Cardiac fibroblast (primary cell): Measurements from ENCODE around the gene DLX4.

Source experiments
- DNase-seq, 2 donors: peaks; one replicate each; pipeline versions ENCODE4 v3.0.0 to v3.0.0-alpha.2; 2010; ENCODE audit warnings: low read depth in 2 of 2
- H3K4me3 ChIP-seq, 2 donors: replicated peaks in 1 of 2; 1 replicate in 1 of 2; 2 replicates in 1 of 2; pipeline ENCODE4 v1.5.1; 2011; ENCODE audit warnings: low read depth in 2 of 2, low read length in 2 of 2, mild to moderate bottlenecking in 2 of 2, moderate library complexity in 1 of 2
- TF ChIP-seq, protein P1 (sequence below): IDR thresholded peaks from one replicate; pipeline ENCODE4 v1.5.1; 2011; ENCODE audit warnings: low read depth, mild to moderate bottlenecking, low read length, inconsistent platforms

Gene DLX4

DNA sequence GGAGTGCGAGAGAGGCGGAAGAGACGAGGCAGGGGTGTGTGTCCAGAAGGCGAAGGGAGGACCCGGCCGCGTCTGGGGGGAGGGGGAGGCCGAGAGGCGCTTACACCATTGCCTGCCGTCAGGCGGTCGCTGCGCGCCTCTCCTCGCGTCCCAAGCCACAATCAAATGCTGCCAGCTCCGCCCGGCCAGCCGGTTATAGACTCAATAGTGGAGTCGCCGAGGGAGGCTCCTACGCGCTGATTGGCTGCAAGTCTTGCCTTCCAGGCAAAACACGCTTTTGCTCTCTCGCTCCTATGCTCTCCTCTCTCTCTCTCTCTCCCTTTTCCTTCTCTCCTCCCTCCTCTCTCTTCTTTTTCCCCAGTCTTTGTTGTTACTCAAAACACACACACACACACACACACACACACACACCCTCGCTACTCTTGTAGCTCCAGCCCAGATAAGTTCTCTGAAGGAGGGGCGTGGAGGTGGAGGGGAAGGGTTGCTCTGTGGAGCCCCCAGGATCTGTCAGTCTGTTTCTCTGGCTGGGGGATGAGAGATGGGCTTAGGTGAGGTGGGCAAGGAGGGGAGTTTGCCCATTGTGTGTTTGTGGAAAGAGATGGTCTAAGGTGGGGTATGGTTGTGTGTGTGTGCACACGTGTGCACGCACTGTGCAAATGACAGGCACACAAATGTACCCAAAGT is 26.2 kb downstream of the DLX4 start, which contains the start of gene DLX3:
Gene DLX3 (minus strand): TSS at position 170 of the 684 bp plus-strand sequence. CDS start 226 bp downstream, outside the sequence.
- peak within 1 kb of the TSS; percentile 11 to 18 for H3K4me3 ChIP-seq
- peak; percentile 73 to 81 for DNase-seq
- TF ChIP-seq, protein P1, sequence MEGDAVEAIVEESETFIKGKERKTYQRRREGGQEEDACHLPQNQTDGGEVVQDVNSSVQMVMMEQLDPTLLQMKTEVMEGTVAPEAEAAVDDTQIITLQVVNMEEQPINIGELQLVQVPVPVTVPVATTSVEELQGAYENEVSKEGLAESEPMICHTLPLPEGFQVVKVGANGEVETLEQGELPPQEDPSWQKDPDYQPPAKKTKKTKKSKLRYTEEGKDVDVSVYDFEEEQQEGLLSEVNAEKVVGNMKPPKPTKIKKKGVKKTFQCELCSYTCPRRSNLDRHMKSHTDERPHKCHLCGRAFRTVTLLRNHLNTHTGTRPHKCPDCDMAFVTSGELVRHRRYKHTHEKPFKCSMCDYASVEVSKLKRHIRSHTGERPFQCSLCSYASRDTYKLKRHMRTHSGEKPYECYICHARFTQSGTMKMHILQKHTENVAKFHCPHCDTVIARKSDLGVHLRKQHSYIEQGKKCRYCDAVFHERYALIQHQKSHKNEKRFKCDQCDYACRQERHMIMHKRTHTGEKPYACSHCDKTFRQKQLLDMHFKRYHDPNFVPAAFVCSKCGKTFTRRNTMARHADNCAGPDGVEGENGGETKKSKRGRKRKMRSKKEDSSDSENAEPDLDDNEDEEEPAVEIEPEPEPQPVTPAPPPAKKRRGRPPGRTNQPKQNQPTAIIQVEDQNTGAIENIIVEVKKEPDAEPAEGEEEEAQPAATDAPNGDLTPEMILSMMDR, result no peak

DNA sequence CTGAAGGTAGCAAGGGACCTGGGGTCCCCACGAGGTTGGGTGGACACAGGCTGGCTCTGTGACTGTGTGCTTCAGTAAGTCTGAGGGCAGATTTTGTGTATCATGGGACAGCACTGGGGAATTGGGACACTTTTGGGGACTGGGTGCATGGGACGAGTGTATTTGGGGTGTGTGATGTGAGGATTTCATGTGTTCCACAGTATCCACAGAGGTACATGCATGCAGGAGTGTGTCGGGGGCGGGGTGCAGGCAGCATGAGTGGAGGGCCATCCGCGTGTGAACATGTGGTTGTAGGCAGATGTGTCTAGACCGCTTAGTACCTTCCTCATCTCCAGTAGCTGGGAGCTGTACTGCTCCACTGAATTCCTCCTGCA is 27.1 kb downstream of the DLX4 start:
- TF ChIP-seq, protein P1, result no peak
- DNase-seq, result no peak
- H3K4me3 ChIP-seq, result no peak overlapping the region

DNA sequence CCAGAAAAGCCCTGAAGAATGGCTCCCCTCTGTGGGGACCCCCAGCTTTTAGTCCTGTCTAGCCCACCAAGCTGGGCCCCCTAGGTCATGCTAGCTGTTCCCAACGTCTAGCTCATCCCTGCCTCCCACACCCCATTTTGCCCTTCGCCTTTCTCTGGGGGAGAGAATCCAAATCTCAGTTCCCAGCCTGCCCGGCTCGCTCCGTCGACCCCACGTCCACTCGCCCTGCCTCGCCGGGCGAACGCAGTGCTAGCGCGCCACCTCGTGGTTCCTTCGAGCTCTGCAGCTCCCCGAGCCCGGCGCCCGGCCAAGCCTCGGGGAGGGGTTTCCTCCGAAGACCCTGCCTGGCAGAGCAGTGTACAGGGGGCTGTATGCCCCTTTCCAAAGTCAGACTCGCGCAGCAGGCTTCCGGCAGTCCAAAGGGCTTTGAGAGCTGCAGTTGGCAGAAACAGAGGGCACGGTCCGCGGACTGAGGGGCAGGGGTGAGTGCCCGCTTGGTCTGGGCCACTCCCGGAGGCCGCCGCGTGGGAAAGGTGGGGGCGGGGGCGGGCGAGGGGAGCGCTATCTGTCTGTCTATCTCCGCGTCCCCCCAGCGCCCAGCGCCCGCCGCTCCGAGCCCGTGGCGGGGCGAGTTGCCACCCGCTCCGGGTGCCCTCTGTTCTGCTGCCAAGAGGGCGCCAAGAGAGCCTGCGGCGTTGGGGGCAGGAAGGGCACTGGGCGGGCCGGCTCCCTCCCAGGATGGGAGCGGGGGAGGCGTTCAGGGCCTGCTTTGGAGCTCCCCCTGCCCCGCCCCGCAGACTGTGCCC is 27.7 kb downstream of the DLX4 start:
- TF ChIP-seq, protein P1, result peak; percentile 93
- peak; percentile 29 to 39 for DNase-seq
- H3K4me3 ChIP-seq, result peak overlapping the region; percentile 36 to 42

- TF ChIP-seq, protein P1, result no peak
- no peak for DNase-seq
- H3K4me3 ChIP-seq, result peak overlapping the region in 1 of 2 donors; percentile 3
Observed at GRCh38 chr17:49997301-49997650, 28.3 kb downstream of the DLX4 start.

GRCh38 chr17:49997773-49998703 is 29.0 kb downstream of the DLX4 start:
- peak; percentile 88 to 89 for DNase-seq
- TF ChIP-seq, protein P1, result peak; percentile 90
- H3K4me3 ChIP-seq, result no peak overlapping the region

DNA sequence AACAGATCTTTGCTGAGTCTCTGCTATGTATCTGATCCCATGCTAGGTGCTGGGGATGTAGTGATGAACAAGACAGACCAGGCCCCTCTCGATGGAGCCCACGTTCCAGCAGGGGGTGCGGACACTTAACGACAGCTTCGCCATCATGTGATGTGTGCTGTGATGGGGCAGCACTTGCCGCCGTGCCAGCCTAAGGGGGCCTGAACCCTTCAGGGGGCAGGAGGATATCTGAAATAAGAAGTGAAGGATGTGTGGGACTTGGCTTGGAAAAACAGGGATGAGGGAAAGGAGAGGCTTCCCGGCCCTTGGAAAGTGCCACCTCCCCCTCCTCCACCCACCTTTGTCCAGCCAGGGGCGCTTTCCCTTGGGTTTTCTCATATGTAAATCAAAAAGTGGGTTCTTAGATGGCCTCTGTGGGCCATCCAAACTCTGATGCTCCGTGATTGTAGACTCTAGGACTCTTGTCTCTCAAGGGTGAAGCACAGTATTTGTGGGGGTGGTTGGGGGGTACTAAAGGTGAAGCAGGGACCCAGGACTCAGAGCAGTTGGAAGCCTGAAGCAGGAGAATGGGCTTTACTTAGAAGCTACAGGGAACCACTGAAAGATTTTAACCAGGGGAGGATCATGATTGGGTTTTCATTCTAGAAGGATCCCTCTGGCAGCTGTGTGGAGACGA is 30.0 kb downstream of the DLX4 start:
- no peak for DNase-seq
- TF ChIP-seq, protein P1, result no peak
- H3K4me3 ChIP-seq, result no peak overlapping the region
